Measurements from ENCODE around the gene MAP2K4. TPM values are rescaled to one million over a fixed set of nuclear protein-coding genes. Genes with fewer than 3 reads are reported as not detected.

The MAP2K4 gene
- total and polyA plus RNA-seq, 2 of the 13 experiments (the other 11 are each of a cell fraction or from before 2014, with no cell fraction given): 21.5 to 35.6 TPM

- peak; percentile 38; the same call in 1 of the 2 replicates for TF ChIP-seq CREM (IDR thresholded peaks at IDR 0.05)
- no peak for TF ChIP-seq CREM (CRISPR knock-in tag; IDR thresholded peaks at IDR 0.05)
- peak; percentile 67 for TF ChIP-seq TBX2 (CRISPR knock-in tag; IDR thresholded peaks at IDR 0.05; ENCODE audit: borderline replicate concordance)
- TF ChIP-seq NONO (IDR thresholded peaks at IDR 0.05): no peak
- TF ChIP-seq NONO (CRISPR knock-in tag; conservative IDR thresholded peaks at IDR 0.05): no peak
- peak; percentile 45; the same call in 1 of the 2 replicates for TF ChIP-seq KDM6A (CRISPR knock-in tag; IDR thresholded peaks at IDR 0.05; ENCODE audit: low read depth)
- TF ChIP-seq GRHL1 (CRISPR knock-in tag; conservative IDR thresholded peaks at IDR 0.05): no peak
- peak; percentile 40; the same call in 1 of the 2 replicates for TF ChIP-seq ARID5B (CRISPR knock-in tag; IDR thresholded peaks at IDR 0.05)
- TF ChIP-seq JDP2 (CRISPR knock-in tag; IDR thresholded peaks at IDR 0.05; ENCODE audit: borderline replicate concordance): no peak
- TF ChIP-seq SP4 (CRISPR knock-in tag; IDR thresholded peaks at IDR 0.05): no peak
- TF ChIP-seq STAT6 (CRISPR knock-in tag; IDR thresholded peaks at IDR 0.05; ENCODE audit: borderline replicate concordance): no peak
- no peak for TF ChIP-seq AKAP8 (CRISPR knock-in tag; IDR thresholded peaks at IDR 0.05)
- no peak for TF ChIP-seq ZNF710 (CRISPR knock-in tag; IDR thresholded peaks at IDR 0.05; ENCODE audit: borderline replicate concordance)
- no peak for TF ChIP-seq ZNF44 (CRISPR knock-in tag; IDR thresholded peaks at IDR 0.05)
- no peak for TF ChIP-seq ZGPAT (CRISPR knock-in tag; IDR thresholded peaks at IDR 0.05)
Measured at GRCh38 chr17:11986179-11986941, 34.3 kb upstream of the MAP2K4 start (continued).
